WTC11 (cell line): ENCODE data around the gene BTBD9. TPM values are rescaled to one million over a fixed set of nuclear protein-coding genes. Genes with fewer than 3 reads are reported as not detected.

Experiments
- ATAC-seq: fragments of 200-7000 bp; cut with Tn5 transposase; 2 replicates; pipeline ENCODE4 v1.10.0; 2021; ENCODE audit warnings: mild to moderate bottlenecking, moderate library complexity
- CTCF ChIA-PET: fragments of 300-600 bp; sonication (Branson Sonifier 250); formaldehyde crosslinking; loops from one replicate; lab custom pipeline; 2021; ENCODE audit warnings: antibody characterized with exemption; lab: Charles Lee
- POLR2A ChIA-PET: fragments of 350-600 bp; sonication (Branson Sonifier 250); formaldehyde crosslinking; loops from one replicate; lab custom pipeline; 2021; ENCODE audit warnings: antibody characterized with exemption; lab: Charles Lee
- DNase-seq: peaks from one replicate; pipeline ENCODE4 v3.0.0; 2021; ENCODE audit warnings: low spot score
- H3K27ac Mint-ChIP-seq: 2 replicates; pipeline ENCODE4 v1.8.0; 2021; ENCODE audit warnings: mixed read lengths
- H3K27me3 Mint-ChIP-seq: 2 replicates; pipeline ENCODE4 v1.8.0; 2021; ENCODE audit warnings: low read depth, mild to moderate bottlenecking, moderate library complexity, mixed read lengths
- H3K36me3 Mint-ChIP-seq: 2 replicates; pipeline ENCODE4 v1.8.0; 2021; ENCODE audit warnings: mixed read lengths
- H3K4me1 Mint-ChIP-seq: 2 replicates; pipeline ENCODE4 v1.8.0; 2022; ENCODE audit warnings: mixed read lengths
- H3K4me3 Mint-ChIP-seq: 2 replicates; pipeline ENCODE4 v1.8.0; 2021; ENCODE audit warnings: mild to moderate bottlenecking, moderate library complexity, mixed read lengths
- H3K9me3 Mint-ChIP-seq: 2 replicates; pipeline ENCODE4 v1.8.0; 2021; ENCODE audit warnings: mixed read lengths
- AFF4 ChIP-seq: sonication (generic); formaldehyde crosslinking; IDR thresholded peaks from 2 replicates; pipeline ENCODE4 v1.8.1; 2023; ENCODE audit warnings: mild to moderate bottlenecking, missing genetic modification reagents, borderline replicate concordance
- ARID4B ChIP-seq: sonication (generic); formaldehyde crosslinking; IDR thresholded peaks from 2 replicates; pipeline ENCODE4 v1.8.0; 2023; ENCODE audit warnings: missing genetic modification reagents, mild to moderate bottlenecking, borderline replicate concordance
- ATF6 ChIP-seq: sonication (generic); formaldehyde crosslinking; IDR thresholded peaks from 2 replicates; pipeline ENCODE4 v1.8.1; 2023; ENCODE audit warnings: mild to moderate bottlenecking, missing genetic modification reagents
- GTF2I ChIP-seq: fragments of 250-450 bp; sonication (Bioruptor Pico); conservative IDR thresholded peaks from 2 replicates; pipeline ENCODE4 v1.4.0; 2021; ENCODE audit warnings: mild to moderate bottlenecking
- MAX ChIP-seq: sonication (generic); formaldehyde crosslinking; IDR thresholded peaks from 2 replicates; pipeline ENCODE4 v1.8.0; 2022; ENCODE audit warnings: mild to moderate bottlenecking, missing genetic modification reagents
- MLX ChIP-seq: sonication (generic); formaldehyde crosslinking; IDR thresholded peaks from 2 replicates; pipeline ENCODE4 v1.8.1; 2023; ENCODE audit warnings: mild to moderate bottlenecking, missing genetic modification reagents, moderate library complexity
- MYBL2 ChIP-seq: sonication (generic); formaldehyde crosslinking; IDR thresholded peaks from 2 replicates; pipeline ENCODE4 v1.8.1; 2023; ENCODE audit warnings: mild to moderate bottlenecking, moderate library complexity, missing genetic modification reagents
- SOX15 ChIP-seq: fragments of 250-450 bp; sonication (Bioruptor Pico); IDR thresholded peaks from 2 replicates; pipeline ENCODE4 v1.9.0; 2021; ENCODE audit warnings: mild to moderate bottlenecking
- ZBTB43 ChIP-seq: sonication (generic); formaldehyde crosslinking; IDR thresholded peaks from 2 replicates; pipeline ENCODE4 v1.8.1; 2023; ENCODE audit warnings: mild to moderate bottlenecking, missing genetic modification reagents
- ZNF232 ChIP-seq: sonication (generic); formaldehyde crosslinking; IDR thresholded peaks from 2 replicates; pipeline ENCODE4 v1.8.0; 2022; ENCODE audit warnings: mild to moderate bottlenecking, missing genetic modification reagents
- ZNF281 ChIP-seq: sonication (generic); formaldehyde crosslinking; IDR thresholded peaks from 2 replicates; pipeline ENCODE4 v1.8.0; 2023; ENCODE audit warnings: mild to moderate bottlenecking, missing genetic modification reagents
- ZNF396 ChIP-seq: fragments of 250-450 bp; sonication (Bioruptor Pico); IDR thresholded peaks from 2 replicates; pipeline ENCODE4 v1.8.0; 2021; ENCODE audit warnings: mild to moderate bottlenecking, moderate library complexity, borderline replicate concordance
- ZNF416 ChIP-seq: fragments of 250-450 bp; sonication (Bioruptor Pico); IDR thresholded peaks from 2 replicates; pipeline ENCODE4 v1.9.0; 2021; ENCODE audit warnings: mild to moderate bottlenecking, inconsistent platforms
- total RNA-seq: library from RNA; stranded (reverse); gene quantifications from 3 replicates; pipeline ENCODE4 v1.2.3, GENCODE V29; 2021

Gene BTBD9
- total RNA-seq, 1 experiment from 2014 or later, result 4.2 TPM

GRCh38 chr6:38579010-38579628, 60.6 kb downstream of the BTBD9 start:
- DNase-seq (no peak), ATAC-seq (no peak)
- no peak overlapping the region for H3K27ac Mint-ChIP-seq
- TF ChIP-seq ZNF416 (no peak), MYBL2 (CRISPR knock-in tag) (no peak), ARID4B (CRISPR knock-in tag) (no peak), MLX (no peak), ZNF281 (CRISPR knock-in tag) (no peak), ZNF232 (CRISPR knock-in tag) (no peak), ZBTB43 (CRISPR knock-in tag) (no peak), GTF2I (CRISPR knock-in tag) (no peak), ZNF396 (CRISPR knock-in tag) (no peak)
- POLR2A ChIA-PET, result no interaction called here
- H3K4me1 Mint-ChIP-seq, result no peaks in the 10 kb centered on the region
- no peak overlapping the region for H3K4me3 Mint-ChIP-seq
- H3K9me3 Mint-ChIP-seq, result no peaks in the 10 kb centered on the region
- no peaks in the 10 kb centered on the region for H3K36me3 Mint-ChIP-seq
- H3K27me3 Mint-ChIP-seq, result no peaks in the 10 kb centered on the region
- CTCF ChIA-PET, result no interaction called here

- Mint-ChIP-seq H3K27me3 (no peaks in the 10 kb centered on the region), H3K9me3 (no peaks in the 10 kb centered on the region), H3K4me1 (no peaks in the 10 kb centered on the region), H3K36me3 (no peaks in the 10 kb centered on the region), H3K4me3 (no peak overlapping the region), H3K27ac (no peak overlapping the region)
- ATAC-seq (no peak), DNase-seq (no peak)
- POLR2A ChIA-PET, result no interaction called here
- no peak for TF ChIP-seq ZNF396 (CRISPR knock-in tag)
- TF ChIP-seq ARID4B (CRISPR knock-in tag), result no peak
- TF ChIP-seq SOX15, result no peak
- TF ChIP-seq AFF4, result no peak
- no peak for TF ChIP-seq MAX
- TF ChIP-seq ATF6 (CRISPR knock-in tag), result no peak
- CTCF ChIA-PET, result interaction anchor here (0.8 to 1.0 kb wide), 2 partner anchors 8 to 84 kb away, joined by 3 read pairs; no protein-coding TSS in a partner anchor
These were observed 61.7 kb downstream of the BTBD9 start for GRCh38 chr6:38578075-38578474.
